HUES64 (cell line): ENCODE data around the gene UBTD1. TPM values are rescaled to one million over a fixed set of nuclear protein-coding genes. Genes with fewer than 3 reads are reported as not detected.

ENCODE experiments used
- H3K27ac ChIP-seq: 2 replicates; pipeline ENCODE4 v1.7.0; 2013; ENCODE audit warnings: low read depth, low read length, inconsistent platforms
- H3K27me3 ChIP-seq: 2 replicates; pipeline ENCODE4 v1.6.1; 2013; ENCODE audit warnings: mild to moderate bottlenecking, low read length; ENCODE audit not compliant: insufficient read depth
- H3K36me3 ChIP-seq: 2 replicates; pipeline ENCODE4 v1.6.1; 2013; ENCODE audit warnings: mild to moderate bottlenecking, low read length; ENCODE audit not compliant: insufficient read depth
- H3K4me1 ChIP-seq: 2 replicates; pipeline ENCODE4 v1.6.1; 2013; ENCODE audit warnings: mild to moderate bottlenecking, low read length, moderate library complexity; ENCODE audit not compliant: insufficient read depth
- H3K4me3 ChIP-seq: 2 replicates; pipeline ENCODE4 v1.5.1; 2013; ENCODE audit warnings: mild to moderate bottlenecking, low read length, moderate library complexity
- H3K9ac ChIP-seq: 2 replicates; pipeline ENCODE4 v1.6.1; 2013; ENCODE audit warnings: mild to moderate bottlenecking, low read depth, low read length
- H3K9me3 ChIP-seq: 2 replicates; pipeline ENCODE4 v1.6.1; 2013; ENCODE audit warnings: low read depth, low read length; ENCODE audit not compliant: insufficient read depth
- WGBS: fragments of 150-250, 120-280 bp; methylation state at CpG from one replicate; pipeline ENCODE4 v1.1.7; 2013; ENCODE audit warnings: missing lambda C conversion rate; 5-methylcytosine and 5-hydroxymethylcytosine counted together
- polyA plus RNA-seq, 2 experiments: library from polyadenylated mRNA; stranded (reverse); fragments of 50-300 nt; gene quantifications; one replicate each; pipeline ENCODE4 v1.2.3, GENCODE V29; 2013

The UBTD1 gene, protein sequence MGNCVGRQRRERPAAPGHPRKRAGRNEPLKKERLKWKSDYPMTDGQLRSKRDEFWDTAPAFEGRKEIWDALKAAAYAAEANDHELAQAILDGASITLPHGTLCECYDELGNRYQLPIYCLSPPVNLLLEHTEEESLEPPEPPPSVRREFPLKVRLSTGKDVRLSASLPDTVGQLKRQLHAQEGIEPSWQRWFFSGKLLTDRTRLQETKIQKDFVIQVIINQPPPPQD
- 16.2 TPM for polyA plus RNA-seq (2013, experiment 1 of 2)
- polyA plus RNA-seq (2013, experiment 2 of 2): 15.5 TPM

DNA sequence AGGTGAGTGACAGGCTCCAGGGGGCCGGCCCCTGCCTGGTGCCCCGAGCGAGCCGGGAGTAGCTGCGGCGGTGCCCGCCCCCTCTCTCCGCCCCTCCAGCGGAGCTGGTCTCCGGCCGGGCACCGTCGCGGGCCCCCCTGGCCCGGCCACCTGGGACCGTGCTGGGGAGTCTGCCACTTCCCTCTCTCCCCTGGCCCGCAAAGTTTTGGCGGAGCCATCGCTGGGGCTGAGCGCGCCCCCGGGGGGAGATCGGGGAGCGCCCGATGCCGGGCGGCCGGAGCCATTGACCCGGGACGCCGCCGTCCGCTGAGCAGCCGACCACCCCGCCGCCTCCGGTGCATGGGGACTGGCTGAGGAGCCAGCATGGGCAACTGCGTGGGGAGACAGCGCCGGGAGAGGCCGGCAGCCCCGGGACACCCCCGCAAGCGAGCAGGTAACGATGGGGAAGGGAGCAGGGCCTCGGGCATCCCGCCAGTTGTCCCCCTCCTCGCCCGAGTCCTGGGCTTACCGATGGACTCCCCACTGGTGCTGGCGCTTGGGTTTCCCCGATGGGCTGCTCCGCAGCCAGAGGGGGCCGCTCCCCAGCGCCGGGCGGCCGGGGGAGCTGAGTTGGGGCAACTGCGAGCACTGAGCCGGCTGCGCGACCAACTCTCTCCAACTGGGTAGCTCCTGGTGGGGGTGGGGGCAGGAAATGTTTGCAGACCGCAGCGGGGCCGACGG is at the start of gene UBTD1:
UBTD1 (plus strand) TSS at position 84 of the 720 bp plus-strand sequence; CDS start at position 364, 280 bp downstream.
- Histone ChIP-seq H3K4me1 (peaks cover 35% of the 10 kb centered on the region), H3K9me3 (no peaks in the 10 kb centered on the region), H3K36me3 (no peaks in the 10 kb centered on the region), H3K27ac (peak within 1 kb of the TSS; percentile 86), H3K27me3 (peaks cover 24% of the 10 kb centered on the region), H3K4me3 (peak within 1 kb of the TSS; percentile 77), H3K9ac (peak within 1 kb of the TSS; percentile 89)
- WGBS: under 1% methylated on average over 66 of the region's 66 CpGs

DNA sequence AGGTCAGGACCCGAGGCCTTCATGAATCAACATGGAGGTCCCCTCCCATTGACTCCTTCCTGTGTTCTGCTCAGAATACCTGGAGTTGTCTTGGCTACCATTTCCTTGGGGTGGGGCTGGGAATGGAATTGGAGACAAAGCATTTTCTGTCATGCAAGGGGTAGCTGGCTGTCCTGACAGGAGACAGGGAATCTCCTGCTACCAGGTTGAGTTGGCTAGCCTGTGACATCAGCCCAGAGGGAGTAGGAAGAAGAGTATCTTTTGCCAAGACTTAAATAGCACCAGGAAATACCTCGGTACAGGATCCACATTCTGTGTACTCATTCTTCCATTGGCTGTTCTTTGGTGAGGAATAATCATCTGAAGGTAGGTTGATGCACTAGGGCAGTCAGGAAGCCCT is 47.9 kb upstream of the UBTD1 start:
- Histone ChIP-seq H3K4me3 (no peak overlapping the region), H3K36me3 (peaks cover 43% of the 10 kb centered on the region)
- 93% methylated on average over 2 of the region's 2 CpGs for WGBS

DNA sequence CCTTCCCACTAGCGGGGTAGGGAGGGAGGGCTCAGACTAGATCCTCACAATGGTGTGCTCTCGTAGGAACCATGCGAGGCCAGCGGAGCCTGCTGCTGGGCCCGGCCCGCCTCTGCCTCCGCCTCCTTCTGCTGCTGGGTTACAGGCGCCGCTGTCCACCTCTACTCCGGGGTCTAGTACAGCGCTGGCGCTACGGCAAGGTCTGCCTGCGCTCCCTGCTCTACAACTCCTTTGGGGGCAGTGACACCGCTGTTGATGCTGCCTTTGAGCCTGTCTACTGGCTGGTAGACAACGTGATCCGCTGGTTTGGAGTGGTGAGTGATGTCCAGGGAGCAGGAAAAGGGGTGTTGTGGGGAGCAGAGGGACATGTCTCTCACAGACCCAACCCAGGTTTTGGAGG is 47.1 kb upstream of the UBTD1 start:
- H3K4me1 ChIP-seq: no peaks in the 10 kb centered on the region
- no peaks in the 10 kb centered on the region for H3K9me3 ChIP-seq
- 94% methylated on average over 17 of the region's 17 CpGs for WGBS
- no peaks in the 10 kb centered on the region for H3K27me3 ChIP-seq
- no peak overlapping the region for H3K27ac ChIP-seq
- H3K9ac ChIP-seq: no peak overlapping the region
- no peak overlapping the region for H3K4me3 ChIP-seq
- peaks cover 51% of the 10 kb centered on the region for H3K36me3 ChIP-seq

More for the DNA sequence above, 47.9 kb upstream of the UBTD1 start:
- Histone ChIP-seq H3K4me1 (no peaks in the 10 kb centered on the region), H3K9ac (no peak overlapping the region), H3K9me3 (no peaks in the 10 kb centered on the region), H3K27ac (no peak overlapping the region), H3K27me3 (no peaks in the 10 kb centered on the region)

DNA sequence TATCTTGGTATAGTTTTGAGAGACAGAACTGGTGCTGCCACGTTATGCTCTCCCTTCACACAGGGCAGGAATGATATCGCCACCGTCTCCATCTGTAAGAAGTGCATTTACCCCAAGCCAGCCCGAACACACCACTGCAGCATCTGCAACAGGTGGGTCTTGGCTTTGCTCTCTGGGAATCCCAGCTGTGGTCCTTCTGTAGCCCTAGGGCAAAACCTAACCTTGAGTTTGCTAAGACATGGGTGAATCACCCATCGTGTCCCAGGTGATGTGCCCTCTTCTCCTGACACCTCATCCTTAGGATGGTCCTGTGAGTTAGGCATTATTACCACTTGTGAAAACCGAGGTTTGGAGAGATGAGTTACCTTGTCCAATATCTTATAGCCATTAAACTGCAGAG is 46.4 kb upstream of the UBTD1 start:
- peaks cover 59% of the 10 kb centered on the region for H3K36me3 ChIP-seq
- 93% methylated on average over 6 of the region's 6 CpGs for WGBS

DNA sequence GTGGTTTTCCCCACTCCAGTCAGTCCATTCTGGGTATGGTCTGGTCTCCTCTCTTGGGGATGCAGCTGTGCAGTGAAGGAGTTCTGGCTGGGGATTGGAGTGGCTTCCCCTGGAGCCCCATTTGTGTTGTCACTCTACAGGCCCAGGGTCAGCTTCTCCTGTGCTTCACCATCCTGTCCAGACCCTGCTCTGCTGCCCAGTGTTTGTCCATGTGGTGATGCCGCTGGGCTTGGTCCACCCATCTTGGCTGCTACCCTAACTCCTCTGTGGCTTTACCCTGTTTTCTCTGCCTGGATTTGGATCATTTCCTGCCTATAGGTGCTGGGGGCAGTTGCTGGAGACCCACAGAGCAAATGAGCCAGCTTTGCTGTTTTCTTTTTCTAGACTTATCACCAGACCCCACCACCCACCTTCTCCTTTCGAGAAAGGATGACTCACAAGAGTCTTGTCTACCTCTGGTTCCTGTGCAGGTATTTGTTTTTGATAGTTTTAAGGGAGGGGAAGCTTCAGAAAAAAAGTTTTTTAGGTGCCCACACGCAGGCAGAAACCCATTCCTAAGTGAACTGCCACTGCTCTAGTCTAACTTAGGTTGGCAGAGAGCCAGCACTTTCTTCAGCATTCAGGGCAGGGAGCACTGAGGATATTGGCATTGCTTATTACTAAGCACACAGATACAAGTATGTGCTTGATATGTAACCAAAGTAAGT is 44.2 kb upstream of the UBTD1 start:
- Histone ChIP-seq H3K4me3 (no peak overlapping the region), H3K4me1 (no peaks in the 10 kb centered on the region), H3K27me3 (no peaks in the 10 kb centered on the region), H3K9ac (no peak overlapping the region), H3K27ac (no peak overlapping the region), H3K36me3 (peaks cover 76% of the 10 kb centered on the region), H3K9me3 (no peaks in the 10 kb centered on the region)
- WGBS: 94% methylated on average over 2 of the region's 3 CpGs

More for the DNA sequence above, 46.4 kb upstream of the UBTD1 start:
- H3K27me3 ChIP-seq: no peaks in the 10 kb centered on the region
- H3K4me1 ChIP-seq: no peaks in the 10 kb centered on the region
- H3K27ac ChIP-seq: no peak overlapping the region
- no peaks in the 10 kb centered on the region for H3K9me3 ChIP-seq
- no peak overlapping the region for H3K9ac ChIP-seq
- no peak overlapping the region for H3K4me3 ChIP-seq

DNA sequence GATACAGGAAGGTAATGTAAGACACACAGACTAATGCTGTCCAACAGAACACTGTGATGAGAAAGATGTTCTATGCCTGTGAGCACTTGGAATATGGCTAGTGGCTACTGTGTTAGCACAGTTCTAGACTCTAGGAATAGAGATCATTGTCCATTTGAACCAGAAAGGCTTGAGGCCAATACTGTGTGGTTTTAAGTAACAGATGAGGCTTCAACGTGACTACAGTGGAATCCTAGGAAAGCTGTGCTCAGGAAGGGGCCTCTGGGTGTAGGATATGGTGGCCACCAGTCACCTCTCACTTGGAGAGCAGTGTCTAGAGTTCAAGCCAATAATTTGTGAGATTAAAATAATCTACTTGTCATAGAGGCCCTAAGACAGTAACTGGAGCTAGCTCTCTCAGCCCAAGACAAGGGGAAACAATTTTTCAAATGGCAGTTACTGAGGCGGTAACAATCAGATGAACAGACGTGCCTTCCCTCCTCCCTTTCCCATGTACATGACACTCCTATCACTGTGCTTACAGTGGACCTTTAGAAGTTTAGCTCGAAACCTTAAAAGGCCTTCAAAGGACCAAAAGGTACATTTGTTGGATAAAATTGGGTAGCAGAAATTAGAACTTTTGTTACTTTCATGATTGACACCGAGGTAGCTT is 42.6 kb upstream of the UBTD1 start:
- Histone ChIP-seq H3K36me3 (peaks cover 93% of the 10 kb centered on the region), H3K4me3 (no peak overlapping the region), H3K27ac (no peak overlapping the region), H3K27me3 (no peaks in the 10 kb centered on the region), H3K9me3 (no peaks in the 10 kb centered on the region), H3K9ac (no peak overlapping the region), H3K4me1 (no peaks in the 10 kb centered on the region)
- 75% methylated on average over 5 of the region's 5 CpGs for WGBS

DNA sequence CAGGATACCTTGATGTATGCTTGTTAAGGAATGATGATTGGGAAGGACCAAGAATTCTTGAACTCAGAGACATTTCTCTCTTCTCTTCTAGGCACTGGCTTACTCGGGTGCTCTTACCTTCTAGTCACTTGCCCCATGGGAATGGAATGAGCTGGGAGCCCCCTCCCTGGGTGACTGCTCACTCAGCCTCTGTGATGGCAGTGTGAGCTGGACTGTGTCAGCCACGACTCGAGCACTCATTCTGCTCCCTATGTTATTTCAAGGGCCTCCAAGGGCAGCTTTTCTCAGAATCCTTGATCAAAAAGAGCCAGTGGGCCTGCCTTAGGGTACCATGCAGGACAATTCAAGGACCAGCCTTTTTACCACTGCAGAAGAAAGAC is 42.0 kb upstream of the UBTD1 start:
- Histone ChIP-seq H3K9ac (no peak overlapping the region), H3K9me3 (no peaks in the 10 kb centered on the region), H3K4me1 (no peaks in the 10 kb centered on the region), H3K27ac (no peak overlapping the region), H3K36me3 (peaks cover 96% of the 10 kb centered on the region), H3K4me3 (no peak overlapping the region), H3K27me3 (no peaks in the 10 kb centered on the region)
- 95% methylated on average over 3 of the region's 3 CpGs for WGBS

DNA sequence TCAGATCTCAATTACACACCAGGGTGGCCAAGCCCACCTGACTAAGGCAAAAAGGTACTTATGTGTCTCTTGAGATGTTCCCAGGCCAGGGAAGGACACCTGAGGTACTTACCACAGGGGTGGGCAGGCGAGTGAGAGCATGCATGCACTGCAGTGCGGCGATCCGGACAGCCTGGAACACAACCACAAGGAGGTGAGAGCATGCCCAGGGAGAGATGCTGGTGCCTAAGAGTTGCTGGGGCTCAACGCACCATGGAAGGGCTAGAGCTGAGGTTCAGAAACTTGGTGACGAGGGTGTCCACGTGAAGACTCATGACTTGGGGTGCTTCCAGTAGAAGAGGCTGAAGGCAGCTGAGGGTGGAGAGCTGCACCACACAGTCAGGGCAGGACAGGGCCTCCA is 39.6 kb upstream of the UBTD1 start:
- Histone ChIP-seq H3K9ac (no peak overlapping the region), H3K36me3 (peaks cover 96% of the 10 kb centered on the region), H3K4me1 (no peaks in the 10 kb centered on the region), H3K4me3 (no peak overlapping the region), H3K9me3 (no peaks in the 10 kb centered on the region), H3K27ac (no peak overlapping the region), H3K27me3 (no peaks in the 10 kb centered on the region)
- 98% methylated on average over 7 of the region's 7 CpGs for whole genome bisulfite sequencing

DNA sequence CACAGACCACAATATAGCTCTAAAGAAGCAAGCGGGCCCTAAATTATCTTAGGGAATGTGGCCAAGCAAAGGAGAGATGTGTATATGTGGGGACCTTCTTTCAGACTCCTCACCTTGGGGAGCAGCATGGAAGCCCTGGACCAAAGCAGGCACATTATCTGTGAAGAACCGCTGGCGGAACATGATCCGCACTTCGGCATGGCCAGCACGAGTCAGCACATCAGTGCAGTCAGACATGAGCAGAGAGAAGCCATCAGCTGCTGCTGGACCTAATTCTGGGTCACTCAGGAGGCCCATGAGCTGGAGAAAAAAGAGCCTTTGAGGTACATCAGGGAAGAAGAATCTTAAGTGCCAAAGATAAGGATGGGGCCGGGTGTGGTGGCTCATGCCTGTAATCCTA is 38.8 kb upstream of the UBTD1 start:
- WGBS: 81% methylated on average over 7 of the region's 7 CpGs
- peaks cover 98% of the 10 kb centered on the region for H3K36me3 ChIP-seq
- H3K27ac ChIP-seq: no peak overlapping the region
- H3K4me1 ChIP-seq: no peaks in the 10 kb centered on the region
- no peak overlapping the region for H3K9ac ChIP-seq
- H3K4me3 ChIP-seq: no peak overlapping the region
- no peaks in the 10 kb centered on the region for H3K27me3 ChIP-seq
- no peaks in the 10 kb centered on the region for H3K9me3 ChIP-seq

DNA sequence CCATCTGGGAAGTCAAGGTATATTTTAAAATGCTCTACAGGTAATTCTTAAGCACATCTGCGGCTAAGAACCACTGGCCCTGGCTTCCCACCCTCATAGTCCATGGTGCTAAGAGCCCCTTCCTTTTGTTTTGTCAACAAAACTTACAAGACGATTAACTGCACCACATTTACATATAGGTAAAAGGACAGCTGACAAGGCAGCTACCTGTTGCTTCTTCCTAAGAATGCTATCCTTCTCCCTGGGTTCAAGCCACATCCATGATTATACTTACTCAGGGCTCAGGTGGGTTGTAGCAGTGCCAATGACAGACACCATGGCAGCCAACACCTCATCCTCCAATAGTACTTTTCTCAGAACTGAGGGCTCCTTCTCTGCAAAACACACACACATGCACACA is 36.4 kb upstream of the UBTD1 start:
- Histone ChIP-seq H3K27me3 (no peaks in the 10 kb centered on the region), H3K4me3 (no peak overlapping the region), H3K9ac (no peak overlapping the region), H3K4me1 (no peaks in the 10 kb centered on the region), H3K36me3 (peaks cover 98% of the 10 kb centered on the region), H3K9me3 (no peaks in the 10 kb centered on the region), H3K27ac (no peak overlapping the region)
- WGBS: 91% methylated on average over 2 of the region's 2 CpGs
